PC-9 (cell line): ENCODE data around the gene DUOXA2.

Experiments used
- EZH2 ChIP-seq: fragments of 200-600 bp; sonication (generic); IDR thresholded peaks from 2 replicates; pipeline ENCODE4 v1.8.0; 2017; ENCODE audit warnings: antibody characterized with exemption, low read depth
- TF ChIP-seq, protein P1 (sequence below): fragments of 200-600 bp; sonication (generic); conservative IDR thresholded peaks from 2 replicates; pipeline ENCODE4 v1.6.1; 2017; ENCODE audit warnings: mixed run types, antibody characterized with exemption, mild to moderate bottlenecking, moderate library complexity

DNA sequence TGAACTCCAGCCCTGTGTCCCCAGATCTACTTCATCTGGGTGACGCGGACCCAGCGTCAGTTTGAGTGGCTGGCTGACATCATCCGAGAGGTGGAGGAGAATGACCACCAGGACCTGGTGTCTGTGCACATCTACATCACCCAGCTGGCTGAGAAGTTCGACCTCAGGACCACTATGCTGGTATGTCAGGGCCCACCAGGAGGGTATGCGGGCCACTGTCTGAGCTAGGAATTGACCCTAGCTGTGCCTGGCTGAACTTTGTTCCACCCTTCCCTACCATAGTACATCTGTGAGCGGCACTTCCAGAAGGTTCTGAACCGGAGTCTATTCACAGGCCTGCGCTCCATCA, 49.4 kb downstream of the DUOXA2 start:
- TF ChIP-seq EZH2, result no peak
- TF ChIP-seq, protein P1, sequence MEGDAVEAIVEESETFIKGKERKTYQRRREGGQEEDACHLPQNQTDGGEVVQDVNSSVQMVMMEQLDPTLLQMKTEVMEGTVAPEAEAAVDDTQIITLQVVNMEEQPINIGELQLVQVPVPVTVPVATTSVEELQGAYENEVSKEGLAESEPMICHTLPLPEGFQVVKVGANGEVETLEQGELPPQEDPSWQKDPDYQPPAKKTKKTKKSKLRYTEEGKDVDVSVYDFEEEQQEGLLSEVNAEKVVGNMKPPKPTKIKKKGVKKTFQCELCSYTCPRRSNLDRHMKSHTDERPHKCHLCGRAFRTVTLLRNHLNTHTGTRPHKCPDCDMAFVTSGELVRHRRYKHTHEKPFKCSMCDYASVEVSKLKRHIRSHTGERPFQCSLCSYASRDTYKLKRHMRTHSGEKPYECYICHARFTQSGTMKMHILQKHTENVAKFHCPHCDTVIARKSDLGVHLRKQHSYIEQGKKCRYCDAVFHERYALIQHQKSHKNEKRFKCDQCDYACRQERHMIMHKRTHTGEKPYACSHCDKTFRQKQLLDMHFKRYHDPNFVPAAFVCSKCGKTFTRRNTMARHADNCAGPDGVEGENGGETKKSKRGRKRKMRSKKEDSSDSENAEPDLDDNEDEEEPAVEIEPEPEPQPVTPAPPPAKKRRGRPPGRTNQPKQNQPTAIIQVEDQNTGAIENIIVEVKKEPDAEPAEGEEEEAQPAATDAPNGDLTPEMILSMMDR, result no peak
